Panc1 (cell line): ENCODE data around the gene EIF2D.

Experiments used
- POLR2AphosphoS5 ChIP-seq: IDR thresholded peaks from 2 replicates; pipeline ENCODE4 v1.6.1; 2012; ENCODE audit warnings: mild to moderate bottlenecking, low read depth, low read length, moderate library complexity
- TF ChIP-seq, protein P1 (sequence below): fragments of 450-650 bp; IDR thresholded peaks from 2 replicates; pipeline ENCODE4 v1.5.1; 2017; ENCODE audit warnings: mild to moderate bottlenecking

DNA sequence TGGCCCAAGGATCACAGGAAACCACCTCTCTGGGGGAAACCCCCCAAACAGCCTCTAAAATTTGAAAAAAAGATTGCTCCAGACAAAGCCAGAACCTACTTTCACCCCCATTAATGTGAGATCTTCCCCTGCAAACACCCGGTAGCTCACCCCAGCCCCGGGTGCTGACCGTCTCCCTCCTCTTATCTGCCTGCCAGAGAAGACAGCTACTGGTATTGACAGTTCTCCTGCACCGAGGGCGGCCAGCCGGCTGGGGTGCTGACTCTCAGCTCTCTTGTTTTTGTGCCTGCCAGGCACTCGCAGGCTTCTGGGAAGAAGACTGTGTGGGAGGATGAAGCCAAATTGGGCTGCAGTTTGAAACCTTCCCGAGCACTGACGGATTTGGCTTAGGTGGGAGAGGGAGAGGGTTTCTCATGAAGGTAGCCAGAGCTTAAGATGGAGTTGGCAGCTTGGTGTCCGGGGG is 56.8 kb downstream of the EIF2D start:
- TF ChIP-seq, protein P1, sequence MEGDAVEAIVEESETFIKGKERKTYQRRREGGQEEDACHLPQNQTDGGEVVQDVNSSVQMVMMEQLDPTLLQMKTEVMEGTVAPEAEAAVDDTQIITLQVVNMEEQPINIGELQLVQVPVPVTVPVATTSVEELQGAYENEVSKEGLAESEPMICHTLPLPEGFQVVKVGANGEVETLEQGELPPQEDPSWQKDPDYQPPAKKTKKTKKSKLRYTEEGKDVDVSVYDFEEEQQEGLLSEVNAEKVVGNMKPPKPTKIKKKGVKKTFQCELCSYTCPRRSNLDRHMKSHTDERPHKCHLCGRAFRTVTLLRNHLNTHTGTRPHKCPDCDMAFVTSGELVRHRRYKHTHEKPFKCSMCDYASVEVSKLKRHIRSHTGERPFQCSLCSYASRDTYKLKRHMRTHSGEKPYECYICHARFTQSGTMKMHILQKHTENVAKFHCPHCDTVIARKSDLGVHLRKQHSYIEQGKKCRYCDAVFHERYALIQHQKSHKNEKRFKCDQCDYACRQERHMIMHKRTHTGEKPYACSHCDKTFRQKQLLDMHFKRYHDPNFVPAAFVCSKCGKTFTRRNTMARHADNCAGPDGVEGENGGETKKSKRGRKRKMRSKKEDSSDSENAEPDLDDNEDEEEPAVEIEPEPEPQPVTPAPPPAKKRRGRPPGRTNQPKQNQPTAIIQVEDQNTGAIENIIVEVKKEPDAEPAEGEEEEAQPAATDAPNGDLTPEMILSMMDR, result no peak
- no peak for TF ChIP-seq POLR2AphosphoS5
